Stimulated activated CD4-positive, alpha-beta T cell treated with anti-CD3 and anti-CD28 coated beads, TNF-alpha, amount 100 ng/mL, for 24 hours (primary cell): Measurements from ENCODE around the gene GSG1L.

ENCODE experiments used
- DNase-seq, 3 experiments: peaks; one replicate each; pipeline ENCODE4 v3.0.0-alpha.2; 2020; ENCODE audit warnings: low read depth in 3 of 3

Gene GSG1L

DNA sequence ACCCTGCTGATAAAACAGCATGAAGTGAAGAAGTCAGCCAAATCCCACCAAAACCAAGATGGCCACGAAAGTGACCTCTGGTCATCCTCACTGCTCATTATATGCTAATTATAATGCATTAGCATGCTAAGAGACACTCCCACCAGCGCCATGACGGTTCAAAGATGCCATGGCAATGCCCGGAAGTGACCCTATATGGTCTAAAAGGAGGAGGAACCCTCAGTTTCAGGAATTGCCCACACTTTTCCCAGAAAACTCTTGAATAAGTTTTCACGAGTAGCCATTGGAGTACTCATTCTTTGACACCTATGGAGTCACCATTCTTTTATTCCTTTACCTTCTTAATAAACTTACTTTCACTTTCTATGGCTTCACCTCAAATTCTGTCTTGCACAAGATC, 44.3 kb downstream of the GSG1L start:
- no peak for DNase-seq

DNA sequence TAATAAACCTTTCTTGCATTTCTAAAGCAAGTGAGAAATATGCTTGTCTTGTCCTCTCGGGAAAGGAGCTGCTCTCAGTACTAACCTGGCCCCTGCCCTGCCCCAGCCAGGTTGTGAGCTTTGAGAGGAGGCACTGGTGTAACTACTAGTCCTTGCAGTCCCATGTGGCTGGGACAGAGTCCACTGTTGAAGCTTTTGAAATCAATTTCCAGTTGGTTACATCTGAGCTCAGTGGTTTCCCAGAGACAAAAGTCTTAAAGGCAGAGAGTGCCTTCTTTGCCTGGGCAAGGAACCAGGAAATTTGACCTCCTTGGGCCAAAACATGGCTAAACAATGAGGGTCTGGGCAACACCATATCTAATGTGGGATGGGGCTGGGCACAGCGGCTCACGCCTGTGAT, 48.7 kb downstream of the GSG1L start:
- no peak for DNase-seq

DNA sequence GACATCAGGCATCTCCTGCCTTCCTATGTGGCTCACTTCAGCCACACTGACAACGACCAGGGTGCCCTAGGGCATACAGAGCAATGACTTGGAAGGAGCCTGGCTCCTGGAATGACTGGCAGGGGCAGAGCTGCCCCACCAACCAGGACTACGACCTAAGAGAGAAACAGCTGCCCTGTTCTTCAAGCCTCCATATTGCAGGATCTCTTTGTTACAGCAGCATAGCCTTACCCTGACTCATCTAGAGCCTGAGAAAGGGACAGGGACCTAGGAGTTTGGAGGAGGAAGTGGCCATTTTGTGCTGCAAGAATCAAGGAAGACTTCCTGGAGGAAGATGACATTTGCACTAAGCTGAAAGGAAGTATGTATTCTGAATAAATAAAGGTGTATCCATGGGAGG, 49.6 kb downstream of the GSG1L start:
- no peak for DNase-seq

DNA sequence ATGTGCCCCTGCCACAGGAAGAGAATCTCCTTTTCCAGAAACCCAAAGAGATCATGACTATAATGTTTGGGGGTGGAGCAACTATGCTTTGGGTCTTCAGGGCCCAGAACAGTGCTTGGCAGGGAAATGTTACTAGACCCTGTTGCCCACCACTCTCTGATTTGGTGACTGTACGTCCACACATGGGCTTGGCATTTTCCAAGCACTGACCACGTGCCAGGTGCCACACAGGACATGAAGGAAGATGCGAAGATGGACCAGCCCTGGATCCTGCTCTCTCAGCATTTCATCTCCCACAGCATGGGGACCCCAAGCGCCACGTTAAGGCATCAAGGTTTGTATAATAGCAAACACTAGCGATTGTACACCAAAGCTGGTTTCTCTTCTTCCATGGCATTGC, 50.1 kb downstream of the GSG1L start:
- no peak for DNase-seq

DNA sequence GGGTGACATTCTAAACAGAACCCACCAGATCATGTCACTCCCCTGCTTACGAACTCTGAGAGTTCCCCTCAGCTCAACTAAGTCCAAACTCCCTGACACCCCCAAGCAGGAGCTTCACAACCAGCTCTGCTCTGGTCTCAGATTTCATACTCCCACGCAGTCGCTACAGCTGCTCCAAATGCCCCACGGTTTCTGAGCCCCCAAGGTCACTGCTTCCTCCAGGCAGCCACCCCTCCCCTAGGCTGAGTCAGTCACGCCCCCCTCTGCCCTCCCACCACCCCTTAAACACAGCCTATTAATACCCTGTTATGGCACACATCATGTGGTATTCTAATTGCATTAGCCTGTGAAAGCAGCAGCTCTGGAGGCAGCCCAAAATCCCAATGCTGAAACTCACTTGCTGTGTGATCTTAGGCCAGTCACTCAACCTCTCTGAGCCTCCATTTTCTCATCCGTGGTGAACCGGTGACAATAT, 51.5 kb downstream of the GSG1L start:
- DNase-seq, result no peak

DNA sequence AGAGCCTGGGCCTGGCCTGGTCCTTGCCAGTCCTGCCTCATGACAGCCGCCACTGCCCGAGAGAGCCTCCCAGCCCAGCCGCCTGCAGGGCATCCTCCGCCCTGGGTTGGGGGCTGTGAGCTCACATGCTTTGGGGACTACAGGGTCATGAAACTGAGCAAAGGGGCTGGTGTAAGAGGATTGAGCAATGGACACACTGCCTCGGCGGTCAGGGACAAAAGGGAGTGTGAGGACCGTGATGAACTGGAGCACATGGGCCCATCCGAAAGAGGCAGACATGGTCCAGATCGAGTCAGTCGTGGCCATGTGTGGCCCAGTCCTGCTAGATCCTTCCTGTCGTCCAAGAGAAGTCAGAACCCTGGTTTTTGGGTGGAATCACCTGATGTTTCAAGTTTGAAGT, 52.3 kb downstream of the GSG1L start:
- no peak for DNase-seq

DNA sequence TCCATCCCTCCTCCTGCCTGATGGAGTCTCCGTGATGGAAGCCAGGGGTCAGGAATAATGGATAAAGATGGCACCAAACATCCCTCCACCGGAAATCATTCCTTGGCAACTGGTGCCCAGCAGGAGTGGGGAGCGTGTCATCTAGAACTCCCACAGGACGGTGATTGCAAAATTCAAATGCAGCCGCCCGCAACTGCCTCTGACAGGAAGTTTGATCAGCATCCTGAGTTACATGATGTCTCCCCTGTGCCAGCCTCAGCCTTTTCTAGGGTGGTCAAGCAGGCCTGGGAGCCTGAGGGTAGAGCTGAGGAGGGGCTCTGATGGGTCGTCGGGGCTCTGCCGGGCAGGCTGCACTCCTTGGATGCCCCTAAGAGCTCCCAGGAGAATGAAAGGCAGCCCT, 52.8 kb downstream of the GSG1L start:
- no peak for DNase-seq

DNA sequence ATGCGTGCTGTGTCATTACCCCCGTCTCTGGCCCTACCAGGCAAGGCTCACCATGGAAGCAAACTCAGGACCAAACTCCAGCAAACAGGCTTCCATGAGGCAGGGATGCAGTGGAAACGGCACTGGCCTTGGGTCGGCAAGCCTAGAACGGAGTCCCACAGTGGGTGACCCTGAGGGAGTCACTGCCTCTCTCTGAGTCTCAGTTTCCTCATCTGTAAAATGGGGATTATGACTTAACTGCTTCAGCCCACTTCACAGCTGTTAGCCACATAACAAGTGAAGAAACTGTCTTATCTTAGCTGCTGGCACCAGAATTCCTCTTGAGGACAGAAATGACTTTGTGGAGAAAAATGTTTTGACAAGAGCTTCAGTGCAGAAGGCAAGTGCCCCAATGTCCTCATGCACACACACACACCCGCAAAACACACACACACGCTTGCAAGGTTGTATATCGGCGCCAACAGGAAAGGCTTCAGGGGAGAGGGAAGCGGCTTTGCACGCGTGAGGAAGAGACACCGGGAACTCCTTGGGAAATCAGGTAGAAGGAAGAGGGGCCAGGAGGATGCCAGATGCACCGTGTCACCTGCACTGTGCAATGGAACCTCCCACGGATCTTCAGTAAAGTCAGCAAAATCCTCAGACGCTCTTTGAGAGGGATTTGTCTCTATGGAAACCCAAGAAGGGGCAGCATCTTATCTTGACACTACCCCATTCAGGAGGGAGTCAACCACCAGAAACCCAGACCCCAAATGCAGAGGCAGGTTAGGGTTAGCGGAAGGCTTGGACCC, 53.7 kb downstream of the GSG1L start:
- no peak for DNase-seq

DNA sequence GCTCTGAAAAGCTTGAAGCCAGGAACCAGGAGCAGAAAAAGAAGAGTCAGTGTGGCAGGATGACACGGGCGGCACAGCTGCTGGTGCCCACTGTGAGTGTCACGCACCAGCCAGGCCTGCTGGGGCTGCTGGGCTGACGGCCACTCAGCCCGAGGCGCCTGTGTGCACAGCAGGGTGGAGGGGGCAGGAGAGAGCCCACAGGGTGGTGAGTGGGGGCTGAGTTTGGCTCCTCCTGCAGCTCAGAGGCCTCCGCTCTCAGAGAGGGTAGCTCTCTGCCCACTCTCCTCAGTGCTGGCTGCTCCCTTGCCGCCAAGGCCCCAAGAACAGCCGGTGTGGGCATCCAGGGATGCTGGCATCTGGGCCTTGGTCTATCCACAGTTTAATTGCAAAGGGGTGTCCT, 59.6 kb downstream of the GSG1L start:
- DNase-seq, result no peak

DNA sequence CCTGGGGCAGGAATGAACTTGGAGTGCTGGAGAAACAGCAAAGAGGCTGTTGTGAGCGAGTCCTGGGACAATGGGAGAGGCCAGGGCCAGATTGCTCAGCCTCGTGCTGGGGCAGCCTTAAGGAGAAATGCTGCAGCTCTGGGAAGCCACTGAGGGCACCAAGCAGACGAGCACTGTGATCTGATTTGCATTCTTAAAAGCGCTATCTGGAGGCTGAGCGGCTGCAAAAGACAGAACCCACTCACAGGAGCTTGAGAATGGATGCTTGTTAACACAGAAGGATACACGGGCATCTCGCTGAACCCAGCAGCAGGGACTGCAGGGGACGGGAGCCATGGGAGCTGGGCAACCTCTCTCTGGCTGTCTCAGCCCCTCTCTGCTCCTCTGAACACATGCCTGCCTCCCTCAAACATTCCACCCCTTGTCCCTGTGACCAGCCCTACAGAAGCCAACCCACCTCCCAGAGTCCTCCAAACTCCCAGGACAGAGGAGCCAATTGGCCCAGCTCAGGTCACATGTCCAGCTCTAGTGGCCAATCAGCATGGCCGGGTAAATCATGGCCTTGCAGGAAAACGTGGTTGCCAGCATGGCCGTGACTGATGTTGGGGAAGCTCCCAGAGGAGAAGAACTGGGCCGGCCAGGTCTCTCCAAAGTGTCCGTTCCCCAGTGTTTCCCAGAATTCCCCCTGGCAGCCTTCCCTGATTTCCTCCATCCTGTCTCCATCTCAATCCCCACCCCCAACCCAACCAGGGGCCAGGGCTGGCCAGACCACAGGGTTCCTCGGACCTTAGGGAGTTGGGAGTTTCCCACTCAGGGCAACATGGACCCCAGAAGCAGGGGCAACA, 60.3 kb downstream of the GSG1L start:
- no peak for DNase-seq

DNA sequence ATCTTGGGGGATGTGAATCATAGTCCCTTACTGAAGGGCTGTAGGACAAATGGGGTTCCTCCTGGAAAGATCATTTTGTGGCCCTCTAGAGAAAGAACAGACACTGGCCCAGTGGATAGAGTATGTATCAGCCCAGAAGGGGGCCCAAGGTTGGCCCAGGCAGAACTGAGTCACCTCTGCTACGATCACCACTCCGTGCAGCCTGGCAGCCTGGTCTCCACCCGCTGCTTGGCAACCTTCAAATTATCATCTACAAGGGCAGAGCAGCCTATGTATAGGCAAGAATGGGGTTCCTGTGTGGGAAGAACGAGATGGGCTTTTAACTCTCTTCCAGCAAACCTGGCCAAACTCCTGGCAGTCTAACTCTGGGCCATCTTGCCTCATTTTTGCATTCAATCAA, 61.9 kb downstream of the GSG1L start:
- no peak for DNase-seq

DNA sequence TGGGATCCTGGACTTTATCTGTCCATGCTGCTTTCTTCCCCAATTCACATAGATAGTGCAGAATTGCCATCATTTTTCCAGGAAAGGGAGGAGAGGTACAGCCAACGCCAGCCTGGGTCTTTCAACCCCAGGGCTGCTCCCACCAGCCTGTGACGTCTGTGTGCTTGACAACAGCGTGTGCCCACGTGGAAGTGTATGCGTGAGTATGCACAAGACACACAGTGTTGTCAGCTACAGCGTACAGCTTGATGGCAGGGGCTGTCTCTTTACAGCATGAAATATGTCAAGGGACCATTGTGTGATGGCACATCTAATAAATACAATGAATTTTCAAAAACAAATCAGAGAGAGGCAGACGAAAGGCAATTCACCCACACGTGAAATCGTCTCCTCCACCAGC, 62.3 kb downstream of the GSG1L start:
- DNase-seq, result no peak

DNA sequence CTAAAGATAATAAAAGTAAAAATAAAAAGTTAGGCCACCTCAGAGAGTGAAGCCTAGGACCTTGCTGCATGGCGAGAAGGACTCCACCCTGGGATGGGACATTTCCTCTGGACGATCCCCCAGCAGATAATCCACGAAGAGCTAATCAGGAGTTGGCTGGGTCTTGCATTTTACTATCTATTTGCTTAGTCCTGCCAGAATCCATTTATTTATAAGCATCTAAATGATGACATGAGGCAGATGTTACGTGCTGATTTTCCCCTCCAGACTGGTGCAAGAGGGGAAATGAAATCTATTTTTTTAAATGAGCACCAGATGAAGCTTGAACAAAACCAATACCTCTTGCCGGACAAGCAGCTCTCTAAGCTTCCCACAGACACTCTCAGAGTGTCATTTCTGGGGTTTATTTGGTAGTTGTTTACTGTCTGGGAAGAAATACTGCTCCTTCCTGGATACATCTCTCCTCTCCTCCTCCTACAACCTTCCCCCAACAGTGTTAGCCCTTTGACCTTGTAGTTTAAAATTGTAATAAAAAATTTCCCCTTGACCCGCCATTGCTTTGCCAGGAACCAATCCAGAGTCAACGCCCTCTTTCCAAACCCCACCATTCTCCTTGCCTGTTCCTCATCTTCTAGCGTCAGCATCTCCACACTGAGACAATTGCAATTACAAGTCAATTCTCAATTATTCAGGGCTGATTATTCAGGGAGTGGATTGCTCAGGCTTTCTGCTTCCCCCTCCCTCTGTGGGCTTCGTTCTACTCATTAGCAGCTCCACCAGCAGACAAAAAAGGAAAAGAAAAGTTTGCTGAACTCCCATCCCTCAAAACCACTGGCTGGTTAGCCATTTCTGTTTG, 63.0 kb downstream of the GSG1L start:
- no peak for DNase-seq

DNA sequence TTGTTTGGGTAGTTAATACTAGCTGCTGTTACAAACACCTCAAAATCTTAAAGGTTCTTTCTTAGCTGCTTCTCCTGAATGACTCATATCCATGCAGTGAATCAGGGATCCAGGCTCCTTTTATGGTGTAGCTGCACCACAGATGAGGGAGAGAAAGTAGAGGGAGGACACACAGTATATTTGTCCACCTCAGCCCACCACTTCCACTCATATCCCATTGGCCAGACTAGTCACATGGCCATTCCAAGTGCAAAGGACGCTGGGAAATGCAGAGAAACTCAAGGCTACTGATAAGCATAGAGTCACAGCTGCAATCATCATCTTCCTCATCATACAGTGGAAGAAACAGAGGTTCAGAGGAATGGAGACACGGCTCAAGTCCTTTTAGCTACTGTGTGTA, 63.8 kb downstream of the GSG1L start:
- DNase-seq, result no peak

DNA sequence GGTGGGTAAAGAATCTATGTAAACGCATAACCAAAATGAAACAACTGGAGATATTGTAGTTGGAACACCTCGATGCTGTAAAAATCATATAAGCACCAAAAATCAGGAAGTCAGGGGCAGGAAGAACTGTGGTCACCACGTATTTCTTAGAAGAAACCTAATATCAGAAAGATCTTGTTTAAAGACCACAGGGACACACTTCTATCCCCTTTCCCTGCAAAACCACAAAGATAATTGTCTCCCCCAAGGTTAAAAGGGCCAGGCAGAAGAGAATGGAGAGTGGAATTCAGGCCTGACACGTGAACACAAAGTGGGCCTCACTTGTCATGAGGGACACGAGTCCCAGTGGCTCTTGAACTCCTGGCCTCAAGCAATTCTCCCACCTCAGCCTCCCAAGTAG, 68.1 kb downstream of the GSG1L start:
- no peak for DNase-seq

DNA sequence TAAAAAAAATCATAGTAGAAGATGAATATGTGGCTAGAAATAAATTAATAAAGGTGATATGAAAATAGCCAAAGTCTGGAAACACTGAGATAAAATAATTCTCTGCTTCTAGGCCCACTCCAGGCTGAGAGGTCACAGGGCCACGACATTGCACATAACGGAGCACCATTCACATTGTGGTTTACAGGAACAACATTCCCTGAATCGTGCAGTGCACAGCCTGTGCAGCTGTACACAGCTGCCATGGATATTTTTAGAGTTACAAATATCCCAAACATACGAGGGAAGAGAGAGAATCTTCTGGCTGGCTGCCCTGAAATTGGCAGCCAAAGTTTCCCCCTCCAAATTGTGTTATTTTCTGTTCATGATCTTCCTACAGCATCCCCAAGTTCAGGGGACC, 68.8 kb downstream of the GSG1L start:
- DNase-seq, result no peak

DNA sequence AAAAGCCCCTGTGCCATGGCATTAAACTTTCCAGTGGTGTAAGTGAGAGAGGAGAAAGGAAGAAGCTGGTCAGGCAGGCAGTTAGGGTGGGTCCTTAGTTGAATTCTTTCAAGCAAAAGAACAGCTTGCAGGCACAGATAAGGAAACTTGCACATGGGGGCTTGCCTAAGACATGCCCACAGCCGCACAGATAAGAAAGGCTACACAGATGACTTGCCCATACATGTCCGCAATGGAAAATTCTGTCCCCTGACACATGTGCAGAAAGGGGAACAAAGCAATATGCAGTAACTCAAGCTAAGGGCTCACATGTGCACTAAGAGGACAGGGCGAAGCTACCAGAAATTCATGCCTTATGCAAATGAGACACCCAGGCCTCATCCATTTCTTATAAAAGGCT, 69.9 kb downstream of the GSG1L start:
- no peak for DNase-seq

DNA sequence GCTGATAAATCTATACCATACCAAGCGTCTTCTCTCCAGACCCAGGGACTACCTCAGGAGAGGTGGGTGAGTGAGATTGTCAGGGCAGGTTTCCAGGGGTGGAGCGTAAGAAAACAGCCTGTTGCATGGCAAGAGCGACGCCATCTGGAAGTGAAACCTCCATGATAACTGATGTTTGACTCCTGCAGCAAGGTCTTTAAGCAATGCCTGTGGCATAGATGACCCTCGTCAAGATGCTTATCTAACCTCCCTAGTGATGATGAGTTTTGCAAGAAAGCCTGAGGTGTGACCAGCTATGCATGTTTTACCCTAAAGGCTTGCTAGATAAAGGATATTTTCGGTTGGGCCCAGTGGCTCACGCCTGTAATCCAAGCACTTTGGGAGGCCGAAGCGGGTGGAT, 71.6 kb downstream of the GSG1L start:
- DNase-seq, result no peak

DNA sequence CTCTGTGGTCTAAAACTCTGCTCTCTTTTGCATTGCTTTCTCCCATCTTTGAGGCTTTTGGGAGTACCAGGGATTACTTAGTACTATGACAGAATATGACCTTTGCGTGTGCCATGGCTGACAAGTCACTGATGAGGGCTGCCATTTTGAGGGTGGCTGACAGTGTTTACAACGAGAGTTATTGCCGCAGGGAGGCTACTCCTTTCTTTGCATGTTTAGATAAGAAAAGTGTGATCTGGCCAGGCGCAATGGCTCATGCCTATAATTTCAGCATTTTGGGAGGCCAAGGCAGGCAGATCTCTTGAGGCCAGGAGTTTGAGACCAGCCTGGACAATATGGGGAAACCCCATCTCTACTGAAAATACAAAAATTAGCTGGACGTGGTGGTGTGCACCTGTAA, 77.5 kb downstream of the GSG1L start:
- no peak for DNase-seq

DNA sequence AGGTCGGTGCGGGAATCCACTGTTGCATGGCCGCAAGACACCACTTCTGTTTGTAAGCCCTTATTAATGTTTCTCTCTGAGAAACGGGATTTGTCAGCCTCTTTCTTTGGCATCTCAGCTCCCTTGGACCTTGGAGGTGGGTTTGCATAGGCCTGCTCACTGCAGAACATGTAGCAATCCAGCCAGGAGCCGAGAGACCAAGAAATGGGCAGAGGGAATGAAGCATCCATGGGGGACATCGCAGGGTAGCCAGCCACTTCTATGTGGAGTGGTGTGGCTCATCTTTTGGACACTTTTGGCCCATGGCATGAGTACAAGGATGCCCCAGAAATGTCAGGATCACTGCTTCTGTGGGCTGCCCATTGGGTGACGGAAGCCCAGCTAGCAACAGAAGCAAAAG, 79.4 kb downstream of the GSG1L start:
- DNase-seq, result no peak

DNA sequence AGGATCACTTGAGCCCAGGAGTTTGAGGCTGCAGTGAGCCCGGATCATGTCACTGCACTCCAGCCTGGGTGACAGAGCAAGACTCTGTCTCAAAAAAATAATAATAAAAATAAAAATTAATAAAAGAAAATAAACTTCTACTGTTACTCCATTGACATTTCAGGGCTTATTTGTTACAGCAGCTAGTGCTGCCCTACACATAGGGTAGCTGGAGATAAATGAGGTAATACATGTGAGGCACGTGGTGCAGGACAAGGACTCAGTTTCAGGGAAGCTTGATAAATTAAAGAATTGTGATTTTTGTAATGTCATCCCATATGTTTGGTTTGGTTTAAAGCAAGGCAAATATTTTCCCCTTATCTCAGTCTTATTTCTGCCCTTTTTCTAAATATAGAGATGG, 80.3 kb downstream of the GSG1L start:
- no peak for DNase-seq

DNA sequence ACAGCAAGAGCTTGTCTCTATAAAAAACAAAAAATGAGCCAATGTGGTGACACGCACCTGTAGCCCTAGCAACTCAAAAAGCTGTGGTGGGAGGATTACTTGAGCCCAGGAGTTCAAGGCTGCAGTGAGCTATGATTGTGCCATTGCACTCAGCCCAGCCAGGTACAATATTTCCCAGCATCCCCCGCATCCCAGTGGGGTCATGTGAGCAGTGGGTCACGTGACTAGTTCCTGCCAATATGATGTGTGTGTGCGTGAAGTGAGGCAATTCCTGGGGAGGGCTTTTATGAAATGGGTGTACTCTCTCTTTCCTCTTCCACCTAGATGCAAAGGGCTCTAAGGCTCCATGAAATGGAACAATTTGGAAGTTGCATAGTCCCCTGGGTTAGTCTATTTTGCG, 81.3 kb downstream of the GSG1L start:
- DNase-seq, result no peak
